ENCODE results near the gene ASCC3.

DNA sequence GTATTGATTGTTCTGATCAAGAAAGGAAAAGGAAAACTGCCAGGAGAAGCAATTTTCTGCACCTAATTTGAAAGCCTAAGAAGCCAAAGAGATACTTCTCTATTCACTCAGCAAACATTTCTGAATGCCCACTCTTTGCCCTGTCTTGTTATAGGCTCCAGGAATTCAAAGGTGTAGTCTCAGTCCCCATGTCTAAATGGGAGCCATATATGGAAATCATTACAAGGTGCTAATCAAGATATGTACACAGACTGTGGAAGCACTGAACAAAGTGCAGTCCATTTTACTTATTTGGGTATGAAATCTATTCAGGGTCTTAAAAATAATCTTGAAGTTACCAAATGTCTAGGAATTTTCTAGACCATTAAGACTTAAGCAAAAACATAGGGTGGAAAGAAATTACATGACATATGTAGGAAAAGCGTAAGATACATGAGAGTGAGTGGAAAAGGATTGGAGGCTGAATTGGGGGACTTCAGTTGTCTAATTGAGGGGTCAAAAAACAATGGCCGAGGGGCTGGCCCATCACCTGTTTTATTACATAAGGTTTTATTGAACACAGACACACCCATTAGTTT is 39.0 kb upstream of the ASCC3 start:
- TF ChIP-seq POLR2A (IDR thresholded peaks at IDR 0.05; ENCODE audit: borderline replicate concordance, extremely low read depth, insufficient read depth, insufficient read length), result no peak
- TF ChIP-seq MAX (IDR thresholded peaks at IDR 0.05), result no peak
- TF ChIP-seq POLR2AphosphoS5 (IDR thresholded peaks at IDR 0.05; ENCODE audit: low read depth, low read length), result no peak
- no peak for TF ChIP-seq ZBTB33 (IDR thresholded peaks at IDR 0.05; ENCODE audit: extremely low read depth, insufficient replicate concordance, low read length)
- TF ChIP-seq EZH2 (IDR thresholded peaks at IDR 0.05), result no peak

All from HCT116 (cell line).